Smooth muscle cell (in vitro differentiated cells): ENCODE measurements around the gene HCN3. TPM values are rescaled to one million over a fixed set of nuclear protein-coding genes. Genes with fewer than 3 reads are reported as not detected.

ENCODE experiments used
- DNase-seq: peaks from one replicate; lab custom pipeline; 2025; ENCODE audit not compliant: unreplicated experiment; lab: John Stamatoyannopoulos, UW
- H2AFZ ChIP-seq: fragments of 200-600 bp; sonication (generic); 2 replicates; pipeline ENCODE4 v1.6.0; 2016; ENCODE audit warnings: antibody characterized with exemption, low read depth, mild to moderate bottlenecking
- H3F3A ChIP-seq: fragments of 200-600 bp; sonication (generic); 2 replicates; pipeline ENCODE4 v1.6.0; 2017; ENCODE audit warnings: antibody characterized with exemption, low read depth
- H3K27ac ChIP-seq: fragments of 200-600 bp; sonication (generic); 2 replicates; pipeline ENCODE4 v1.5.1; 2016; ENCODE audit warnings: low read depth, mild to moderate bottlenecking
- H3K27me3 ChIP-seq: fragments of 200-600 bp; sonication (generic); 2 replicates; pipeline ENCODE4 v1.6.1; 2016; ENCODE audit warnings: low read depth, mild to moderate bottlenecking
- H3K36me3 ChIP-seq: fragments of 200-600 bp; sonication (generic); 2 replicates; pipeline ENCODE4 v1.5.1; 2016; ENCODE audit warnings: low read depth
- H3K4me1 ChIP-seq: fragments of 200-600 bp; sonication (generic); 2 replicates; pipeline ENCODE4 v1.5.1; 2016; ENCODE audit warnings: low read depth
- H3K4me2 ChIP-seq: fragments of 200-600 bp; sonication (generic); 2 replicates; pipeline ENCODE4 v1.6.0; 2016; ENCODE audit warnings: mild to moderate bottlenecking
- H3K4me3 ChIP-seq: fragments of 200-600 bp; sonication (generic); 2 replicates; pipeline ENCODE4 v1.5.1; 2016; ENCODE audit warnings: mild to moderate bottlenecking
- H3K79me2 ChIP-seq: fragments of 200-600 bp; sonication (generic); 2 replicates; pipeline ENCODE4 v1.6.0; 2016; ENCODE audit warnings: low read depth, mild to moderate bottlenecking
- H3K9ac ChIP-seq: fragments of 200-600 bp; sonication (generic); 2 replicates; pipeline ENCODE4 v1.6.0; 2016; ENCODE audit warnings: low read depth
- H3K9me3 ChIP-seq: fragments of 200-600 bp; sonication (generic); replicated peaks from 2 replicates; pipeline ENCODE4 v1.5.1; 2016; ENCODE audit warnings: low read depth
- H4K20me1 ChIP-seq: fragments of 200-600 bp; sonication (generic); 2 replicates; pipeline ENCODE4 v1.6.0; 2016; ENCODE audit warnings: low read depth
- WGBS: methylation state at CpG from one replicate; pipeline ENCODE4 v1.1.7; 2016; ENCODE audit warnings: low lambda C conversion rate; 5-methylcytosine and 5-hydroxymethylcytosine counted together
- polyA plus RNA-seq: library from polyadenylated mRNA; unstranded; fragments of >200 nt; fragmentation: Nextera tagmentation; extraction: Ambion mirVana; gene quantifications from 2 replicates; pipeline ENCODE4 v1.2.1, GENCODE V29; 2016
- total RNA-seq: library from RNA; depleted of rRNA; stranded (reverse); fragments of >200 nt; gene quantifications from 2 replicates; pipeline ENCODE4 v1.2.3, GENCODE V29; 2014
- TF ChIP-seq, protein P1 (sequence below): fragments of 200-600 bp; sonication (generic); IDR thresholded peaks from 2 replicates; pipeline ENCODE4 v1.5.1; 2017; ENCODE audit warnings: borderline replicate concordance, mild to moderate bottlenecking, antibody characterized with exemption; ENCODE audit not compliant: insufficient read depth, poor library complexity, severe bottlenecking

The HCN3 gene
- total and polyA plus RNA-seq, 2 experiments from 2014 or later, result 0.49 to 1.2 TPM

DNA sequence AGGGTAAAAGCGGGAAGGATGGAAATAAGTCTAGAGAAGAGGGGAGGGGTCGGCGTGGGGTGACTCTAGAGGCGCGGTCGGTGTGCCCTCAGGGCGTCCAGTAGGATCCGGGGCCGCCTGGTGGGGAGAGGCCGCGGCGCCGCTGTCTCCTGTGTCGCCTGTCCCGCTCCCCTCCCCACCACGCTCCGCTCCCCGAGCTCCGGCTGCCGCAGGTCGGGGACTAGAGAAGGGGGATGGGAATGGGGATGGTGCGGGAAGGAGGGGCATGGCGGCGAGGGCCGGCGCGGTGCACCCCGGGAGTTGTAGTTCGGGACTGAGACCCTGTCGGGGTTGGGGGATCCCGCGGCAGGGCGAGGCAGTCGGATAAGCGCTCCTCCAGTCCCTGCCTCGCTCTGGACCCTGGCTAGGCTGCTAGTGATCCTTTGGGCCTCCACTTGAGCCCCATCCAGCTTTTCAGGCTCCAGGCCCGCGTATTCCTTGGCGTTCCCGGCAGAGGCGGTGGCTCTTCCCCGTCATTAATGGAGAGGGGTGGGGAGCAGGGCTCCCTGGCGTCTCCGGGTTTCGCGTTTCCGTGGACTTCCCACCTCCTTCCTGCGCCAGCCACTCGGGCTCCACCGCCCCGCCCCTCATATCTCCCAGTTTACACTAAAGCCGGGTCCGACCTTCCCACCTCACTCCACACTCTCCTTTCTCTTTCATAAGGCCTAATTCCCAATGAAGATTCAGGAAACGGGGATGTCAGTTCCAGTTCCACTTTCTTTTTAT lies 21.8 kb upstream of the HCN3 start, which contains the start of gene ENTREP3:
Gene ENTREP3, minus strand, starts transcription at position 241 of the 765 bp plus-strand sequence. CDS start 606 bp downstream, outside the sequence.
- 4% methylated on average over 22 of the region's 54 CpGs for WGBS
- peaks cover 15% of the 10 kb centered on the region for H3F3A ChIP-seq
- H3K27ac ChIP-seq, result peak within 1 kb of the TSS; percentile 60
- H2AFZ ChIP-seq, result peak within 1 kb of the TSS; percentile 69
- peaks cover 12% of the 10 kb centered on the region for H3K79me2 ChIP-seq
- peak within 1 kb of the TSS; percentile 89 for H3K4me3 ChIP-seq
- no peaks in the 10 kb centered on the region for H4K20me1 ChIP-seq
- TF ChIP-seq, protein P1, sequence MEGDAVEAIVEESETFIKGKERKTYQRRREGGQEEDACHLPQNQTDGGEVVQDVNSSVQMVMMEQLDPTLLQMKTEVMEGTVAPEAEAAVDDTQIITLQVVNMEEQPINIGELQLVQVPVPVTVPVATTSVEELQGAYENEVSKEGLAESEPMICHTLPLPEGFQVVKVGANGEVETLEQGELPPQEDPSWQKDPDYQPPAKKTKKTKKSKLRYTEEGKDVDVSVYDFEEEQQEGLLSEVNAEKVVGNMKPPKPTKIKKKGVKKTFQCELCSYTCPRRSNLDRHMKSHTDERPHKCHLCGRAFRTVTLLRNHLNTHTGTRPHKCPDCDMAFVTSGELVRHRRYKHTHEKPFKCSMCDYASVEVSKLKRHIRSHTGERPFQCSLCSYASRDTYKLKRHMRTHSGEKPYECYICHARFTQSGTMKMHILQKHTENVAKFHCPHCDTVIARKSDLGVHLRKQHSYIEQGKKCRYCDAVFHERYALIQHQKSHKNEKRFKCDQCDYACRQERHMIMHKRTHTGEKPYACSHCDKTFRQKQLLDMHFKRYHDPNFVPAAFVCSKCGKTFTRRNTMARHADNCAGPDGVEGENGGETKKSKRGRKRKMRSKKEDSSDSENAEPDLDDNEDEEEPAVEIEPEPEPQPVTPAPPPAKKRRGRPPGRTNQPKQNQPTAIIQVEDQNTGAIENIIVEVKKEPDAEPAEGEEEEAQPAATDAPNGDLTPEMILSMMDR, result no peak
- H3K9ac ChIP-seq, result peak within 1 kb of the TSS; percentile 77
- peak; percentile 85 for DNase-seq
- no peaks in the 10 kb centered on the region for H3K27me3 ChIP-seq
- no peaks in the 10 kb centered on the region for H3K9me3 ChIP-seq
- H3K4me2 ChIP-seq, result peak within 1 kb of the TSS; percentile 100
- H3K36me3 ChIP-seq, result no peaks in the 10 kb centered on the region
- H3K4me1 ChIP-seq, result peaks cover 23% of the 10 kb centered on the region

DNA sequence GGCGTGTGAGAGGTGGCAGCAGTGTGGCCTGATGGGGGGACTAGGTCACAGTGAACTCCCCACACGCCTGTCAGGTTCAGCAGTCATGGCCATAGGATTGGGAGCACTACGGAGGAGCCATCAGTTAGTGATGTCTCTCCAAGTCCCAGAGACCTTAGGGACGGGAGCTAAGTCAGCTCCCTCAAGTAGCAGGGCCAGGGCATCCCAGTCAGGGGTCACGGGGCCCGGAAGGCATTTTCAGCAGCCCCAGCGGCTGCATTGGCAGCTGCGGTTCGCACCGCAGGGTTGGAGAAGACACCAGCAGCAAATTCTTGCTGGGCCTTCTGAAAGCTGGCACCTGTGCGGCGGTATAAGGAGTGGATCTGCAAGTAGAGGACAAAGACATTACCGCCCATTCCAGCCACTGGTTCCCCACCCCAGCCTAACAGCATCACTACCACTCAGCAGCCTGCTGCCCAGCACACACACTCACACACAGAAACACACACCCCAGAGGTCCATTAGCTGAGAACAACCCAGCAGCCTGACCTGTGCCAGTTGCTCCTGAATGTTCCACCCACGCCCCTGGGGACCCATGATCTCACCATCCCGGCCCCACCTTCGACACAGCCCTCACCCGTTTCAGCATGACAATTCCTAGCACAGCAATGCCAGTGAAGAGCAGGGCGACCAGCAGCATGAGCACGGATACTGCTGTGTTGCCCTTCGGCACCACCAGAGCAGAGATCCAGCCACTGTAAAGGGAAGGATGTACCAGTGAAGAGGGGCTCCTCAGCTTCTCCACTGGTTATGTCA lies 21.0 kb upstream of the HCN3 start:
- Histone ChIP-seq H4K20me1 (no peaks in the 10 kb centered on the region), H3K9me3 (no peaks in the 10 kb centered on the region), H3K36me3 (no peaks in the 10 kb centered on the region), H2AFZ (peak overlapping the region; percentile 69), H3K4me1 (peaks cover 29% of the 10 kb centered on the region), H3K27ac (peak overlapping the region; percentile 60), H3F3A (peaks cover 15% of the 10 kb centered on the region), H3K79me2 (peaks cover 20% of the 10 kb centered on the region), H3K4me2 (peak overlapping the region; percentile 100), H3K9ac (no peak overlapping the region), H3K4me3 (peak overlapping the region; percentile 89), H3K27me3 (no peaks in the 10 kb centered on the region)
- no peak for DNase-seq
- TF ChIP-seq, protein P1, result no peak
- WGBS, result 89% methylated on average over 20 of the region's 20 CpGs

DNA sequence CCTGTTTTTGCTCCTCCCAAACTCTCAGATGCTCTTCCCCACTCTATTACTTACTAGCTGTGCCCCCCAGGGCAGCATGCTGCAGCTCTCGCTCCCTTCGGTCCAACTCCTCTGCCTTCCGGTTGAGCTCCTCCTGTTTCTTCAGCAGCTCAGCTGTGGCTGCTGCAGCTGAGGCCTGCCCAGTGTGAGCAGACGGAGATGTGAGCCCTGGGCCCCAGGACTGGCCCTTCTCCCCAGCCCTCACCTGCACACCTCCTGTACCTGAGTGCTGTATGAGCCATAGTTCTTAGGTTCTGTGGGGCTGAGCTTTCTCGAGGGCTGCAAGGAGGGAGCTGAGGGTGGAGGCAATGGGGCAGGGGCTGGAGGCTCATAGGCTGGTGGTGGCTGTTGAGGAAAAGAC lies 17.0 kb upstream of the HCN3 start:
- Histone ChIP-seq H3K79me2 (peaks cover 18% of the 10 kb centered on the region), H3K4me1 (peaks cover 11% of the 10 kb centered on the region), H2AFZ (no peak overlapping the region), H3K36me3 (no peaks in the 10 kb centered on the region), H3K27ac (no peak overlapping the region), H3K27me3 (no peaks in the 10 kb centered on the region), H4K20me1 (no peaks in the 10 kb centered on the region), H3K9ac (no peak overlapping the region), H3F3A (peaks cover 35% of the 10 kb centered on the region), H3K9me3 (no peaks in the 10 kb centered on the region), H3K4me3 (no peak overlapping the region), H3K4me2 (no peak overlapping the region)
- WGBS, result 98% methylated on average over 5 of the region's 5 CpGs
- TF ChIP-seq, protein P1, result no peak
- DNase-seq, result no peak
